ENCODE measurements around the gene DSCAML1. TPM values are rescaled to one million over a fixed set of nuclear protein-coding genes. Genes with fewer than 3 reads are reported as not detected.

The DSCAML1 gene
- total RNA-seq, 1 experiment from 2014 or later: 0.59 TPM

DNA sequence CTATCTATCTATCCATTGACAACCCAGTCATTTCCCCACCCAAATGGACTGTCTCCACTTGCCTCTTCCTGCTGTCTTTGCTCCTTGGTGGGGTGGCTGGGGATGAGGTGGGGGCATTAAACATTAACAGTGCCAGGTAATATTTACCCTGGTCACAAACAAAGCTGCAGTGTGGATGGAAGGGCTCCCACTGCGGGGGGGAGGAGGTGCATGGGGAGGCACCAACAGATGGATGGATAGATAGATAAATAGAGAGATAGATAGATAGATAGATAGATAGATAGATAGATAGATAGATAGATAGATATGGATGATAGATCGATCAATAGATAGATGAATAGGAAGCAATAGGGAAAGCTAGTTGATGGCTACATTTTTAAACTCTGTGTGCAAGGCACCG, 29.8 kb upstream of the DSCAML1 start:
- H3K36me3 ChIP-seq (replicated peaks; ENCODE audit: control insufficient read depth, insufficient read depth, low read length): no peaks in the 10 kb centered on the region
- no peak for DNase-seq
- no peaks in the 10 kb centered on the region; the same call in 1 of the 2 replicates for H3K27me3 ChIP-seq (ENCODE audit: control insufficient read depth, insufficient read depth, low read length)
- no peak overlapping the region for H3K4me3 ChIP-seq (ENCODE audit: insufficient read depth, low read depth, low read length)

- Histone ChIP-seq H3K27me3 (ENCODE audit: control insufficient read depth, insufficient read depth, low read length) (no peaks in the 10 kb centered on the region; the same call in 1 of the 2 replicates), H3K4me3 (ENCODE audit: insufficient read depth, low read depth, low read length) (no peak overlapping the region), H3K36me3 (replicated peaks; ENCODE audit: control insufficient read depth, insufficient read depth, low read length) (no peaks in the 10 kb centered on the region)
- DNase-seq: no peak
Observed at GRCh38 chr11:117826190-117826570, 29.2 kb upstream of the DSCAML1 start.

DNA sequence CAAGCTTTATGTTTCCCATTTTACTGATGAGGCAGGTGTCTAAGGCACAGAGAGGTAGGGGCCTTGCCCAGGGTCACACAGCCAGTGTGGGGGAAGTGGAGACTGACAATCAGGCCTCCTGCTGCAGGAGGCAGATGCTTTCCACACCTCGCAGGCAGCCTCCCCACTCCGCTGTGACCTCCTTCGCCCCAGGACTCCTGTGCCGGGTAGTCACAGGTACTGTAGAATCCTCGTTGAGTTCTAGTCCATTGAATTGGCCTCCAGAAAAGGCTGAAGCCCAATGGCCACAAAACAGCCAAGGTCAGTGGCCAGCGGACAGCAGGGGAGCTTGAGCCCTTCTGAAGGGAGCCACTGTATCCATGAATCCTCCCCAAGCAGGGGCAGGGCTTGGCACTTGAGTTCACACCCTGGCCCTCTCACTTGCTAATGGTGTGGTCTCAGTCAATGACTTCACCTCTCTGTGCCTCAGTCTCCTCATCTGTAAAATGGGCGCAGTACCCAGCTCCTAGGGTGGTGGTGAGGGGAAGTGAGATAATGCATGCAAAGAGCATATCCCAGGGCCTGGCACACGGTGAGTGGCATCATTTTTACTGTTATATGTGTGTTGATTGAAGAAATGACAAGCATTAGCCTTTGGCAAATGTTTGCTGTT, 28.6 kb upstream of the DSCAML1 start:
- peak; percentile 14 for DNase-seq
- H3K27me3 ChIP-seq (ENCODE audit: control insufficient read depth, insufficient read depth, low read length): no peaks in the 10 kb centered on the region; the same call in 1 of the 2 replicates
- H3K4me3 ChIP-seq (ENCODE audit: insufficient read depth, low read depth, low read length): no peak overlapping the region
- H3K36me3 ChIP-seq (replicated peaks; ENCODE audit: control insufficient read depth, insufficient read depth, low read length): no peaks in the 10 kb centered on the region

DNA sequence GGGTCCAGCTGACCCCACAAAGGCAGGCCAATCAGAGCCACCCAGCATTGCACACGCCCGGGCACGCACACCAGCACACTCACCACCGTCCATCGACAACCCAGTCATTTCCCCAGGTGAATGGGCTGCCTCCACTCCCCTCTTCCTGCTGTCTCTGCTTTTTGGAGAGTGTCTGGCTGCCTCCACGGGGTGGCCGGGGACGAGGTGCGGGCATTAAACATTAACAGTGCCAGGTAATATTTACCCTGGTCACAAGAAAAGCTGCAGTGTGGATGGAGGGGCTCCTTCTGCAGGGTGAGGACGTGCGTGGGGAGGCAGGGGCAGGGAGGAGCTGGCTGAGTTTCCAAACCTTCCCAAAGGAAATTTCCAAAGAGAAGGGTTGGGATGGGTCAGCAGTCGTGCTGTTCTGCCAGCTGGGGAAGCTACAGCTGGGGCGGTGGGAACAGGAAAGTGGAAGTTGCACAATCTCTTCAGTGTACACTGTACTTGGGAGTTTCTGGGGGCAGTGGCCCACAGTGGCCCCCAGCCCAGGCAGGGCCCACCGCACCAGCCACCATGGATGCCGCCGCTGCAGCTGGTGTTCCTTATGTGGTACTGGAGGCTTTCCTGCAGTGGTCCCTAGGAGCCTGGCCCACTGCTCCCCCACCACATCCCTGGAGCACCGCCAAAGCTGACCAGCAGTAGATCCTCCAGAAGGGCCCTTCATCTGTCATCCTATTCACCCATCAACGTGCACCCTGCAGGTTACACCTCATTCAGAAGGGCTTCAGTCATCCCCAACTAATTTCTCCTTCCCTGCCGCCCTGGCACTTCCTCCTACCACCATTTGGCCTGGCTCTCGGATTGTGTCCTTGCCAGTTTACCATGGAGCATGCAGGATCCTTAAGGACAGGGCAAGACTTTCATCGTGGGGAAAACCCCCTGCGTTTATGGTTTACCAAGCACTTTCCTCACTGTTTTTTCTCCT, 27.8 kb upstream of the DSCAML1 start, which contains the start of gene FXYD2:
FXYD2 (minus strand) TSS at position 174 of the 967 bp plus-strand sequence; CDS start at position 108, 66 bp downstream.
- DNase-seq: peak; percentile 45
- H3K4me3 ChIP-seq (ENCODE audit: insufficient read depth, low read depth, low read length): no peak within 1 kb of the TSS

GRCh38 chr11:117823946-117824420, 27.0 kb upstream of the DSCAML1 start:
- Histone ChIP-seq H3K36me3 (replicated peaks; ENCODE audit: control insufficient read depth, insufficient read depth, low read length) (no peaks in the 10 kb centered on the region), H3K27me3 (ENCODE audit: control insufficient read depth, insufficient read depth, low read length) (no peaks in the 10 kb centered on the region; the same call in 1 of the 2 replicates), H3K4me3 (ENCODE audit: insufficient read depth, low read depth, low read length) (no peak overlapping the region)
- peak; percentile 56 for DNase-seq

More for the DNA sequence above, 27.8 kb upstream of the DSCAML1 start, which contains the start of gene FXYD2:
- H3K36me3 ChIP-seq (replicated peaks; ENCODE audit: control insufficient read depth, insufficient read depth, low read length): no peaks in the 10 kb centered on the region
- no peaks in the 10 kb centered on the region; the same call in 1 of the 2 replicates for H3K27me3 ChIP-seq (ENCODE audit: control insufficient read depth, insufficient read depth, low read length)

DNA sequence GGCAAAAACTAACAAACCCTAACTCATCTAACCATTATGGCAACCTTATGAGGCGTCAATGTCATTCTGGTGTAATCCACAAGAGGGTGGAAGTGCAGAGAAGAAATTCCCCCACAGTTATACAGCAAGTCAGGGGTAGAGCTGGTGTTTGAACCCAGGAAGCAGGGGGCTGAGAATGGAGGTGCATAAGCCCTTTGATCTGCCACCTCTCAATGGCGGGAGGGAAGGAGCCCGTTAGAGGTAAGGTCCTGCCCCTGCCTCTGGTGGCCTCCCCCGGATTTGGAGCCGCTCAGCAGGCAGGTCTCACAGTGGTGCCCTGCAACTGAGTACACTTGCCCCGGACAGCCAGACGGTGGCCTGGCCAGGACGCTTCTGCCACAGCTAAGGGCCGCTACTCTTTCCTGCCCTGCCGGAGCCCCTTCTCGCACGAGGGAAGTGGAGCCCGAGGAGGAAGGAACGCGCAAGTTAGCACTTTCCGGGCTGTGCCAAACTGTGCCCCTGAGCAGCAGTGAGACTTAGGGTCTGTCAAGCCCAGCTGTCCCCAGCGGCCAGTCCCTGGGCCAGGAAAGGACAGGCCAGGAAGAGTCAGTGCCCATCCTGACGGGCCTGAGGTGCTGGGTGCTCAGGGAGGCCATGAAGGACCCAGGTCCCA, 26.4 kb upstream of the DSCAML1 start:
- peak; percentile 68 for DNase-seq
- H3K4me3 ChIP-seq (ENCODE audit: insufficient read depth, low read depth, low read length): no peak overlapping the region
- no peaks in the 10 kb centered on the region; the same call in 1 of the 2 replicates for H3K27me3 ChIP-seq (ENCODE audit: control insufficient read depth, insufficient read depth, low read length)
- H3K36me3 ChIP-seq (replicated peaks; ENCODE audit: control insufficient read depth, insufficient read depth, low read length): no peaks in the 10 kb centered on the region

GRCh38 chr11:117822074-117823033, 25.3 kb upstream of the DSCAML1 start:
- peak; percentile 88 for DNase-seq
- Histone ChIP-seq H3K36me3 (replicated peaks; ENCODE audit: control insufficient read depth, insufficient read depth, low read length) (no peaks in the 10 kb centered on the region), H3K27me3 (ENCODE audit: control insufficient read depth, insufficient read depth, low read length) (no peaks in the 10 kb centered on the region; the same call in 1 of the 2 replicates), H3K4me3 (ENCODE audit: insufficient read depth, low read depth, low read length) (no peak overlapping the region)

GRCh38 chr11:117821431-117821830, 24.4 kb upstream of the DSCAML1 start:
- no peaks in the 10 kb centered on the region; the same call in 1 of the 2 replicates for H3K27me3 ChIP-seq (ENCODE audit: control insufficient read depth, insufficient read depth, low read length)
- H3K36me3 ChIP-seq (replicated peaks; ENCODE audit: control insufficient read depth, insufficient read depth, low read length): no peaks in the 10 kb centered on the region
- H3K4me3 ChIP-seq (ENCODE audit: insufficient read depth, low read depth, low read length): no peak overlapping the region
- no peak for DNase-seq

DNA sequence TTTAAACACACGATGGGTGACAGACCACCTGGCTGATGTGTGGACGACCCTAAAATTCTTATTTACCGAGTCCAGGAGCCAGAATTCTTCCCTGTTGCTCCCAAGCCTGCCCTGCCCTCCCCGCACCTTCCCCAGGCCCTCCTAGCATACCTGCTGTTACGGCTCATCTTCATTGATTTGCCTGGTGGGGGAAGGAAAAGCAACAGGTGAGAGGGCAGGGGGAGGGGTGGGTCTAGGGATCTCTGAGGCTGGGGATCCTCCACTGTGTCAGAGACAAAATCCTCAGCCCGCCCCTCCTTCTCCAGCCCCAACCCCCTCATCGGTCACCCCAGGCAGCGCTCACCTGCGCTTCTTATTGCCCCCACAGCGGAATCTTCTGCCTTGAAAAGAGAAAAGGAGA, 23.5 kb upstream of the DSCAML1 start:
- no peak overlapping the region for H3K4me3 ChIP-seq (ENCODE audit: insufficient read depth, low read depth, low read length)
- H3K27me3 ChIP-seq (ENCODE audit: control insufficient read depth, insufficient read depth, low read length): no peaks in the 10 kb centered on the region; the same call in 1 of the 2 replicates
- H3K36me3 ChIP-seq (replicated peaks; ENCODE audit: control insufficient read depth, insufficient read depth, low read length): no peaks in the 10 kb centered on the region
- peak; percentile 77 for DNase-seq

- DNase-seq: peak; percentile 43
Observed at GRCh38 chr11:117820071-117820470, 23.1 kb upstream of the DSCAML1 start.

DNA sequence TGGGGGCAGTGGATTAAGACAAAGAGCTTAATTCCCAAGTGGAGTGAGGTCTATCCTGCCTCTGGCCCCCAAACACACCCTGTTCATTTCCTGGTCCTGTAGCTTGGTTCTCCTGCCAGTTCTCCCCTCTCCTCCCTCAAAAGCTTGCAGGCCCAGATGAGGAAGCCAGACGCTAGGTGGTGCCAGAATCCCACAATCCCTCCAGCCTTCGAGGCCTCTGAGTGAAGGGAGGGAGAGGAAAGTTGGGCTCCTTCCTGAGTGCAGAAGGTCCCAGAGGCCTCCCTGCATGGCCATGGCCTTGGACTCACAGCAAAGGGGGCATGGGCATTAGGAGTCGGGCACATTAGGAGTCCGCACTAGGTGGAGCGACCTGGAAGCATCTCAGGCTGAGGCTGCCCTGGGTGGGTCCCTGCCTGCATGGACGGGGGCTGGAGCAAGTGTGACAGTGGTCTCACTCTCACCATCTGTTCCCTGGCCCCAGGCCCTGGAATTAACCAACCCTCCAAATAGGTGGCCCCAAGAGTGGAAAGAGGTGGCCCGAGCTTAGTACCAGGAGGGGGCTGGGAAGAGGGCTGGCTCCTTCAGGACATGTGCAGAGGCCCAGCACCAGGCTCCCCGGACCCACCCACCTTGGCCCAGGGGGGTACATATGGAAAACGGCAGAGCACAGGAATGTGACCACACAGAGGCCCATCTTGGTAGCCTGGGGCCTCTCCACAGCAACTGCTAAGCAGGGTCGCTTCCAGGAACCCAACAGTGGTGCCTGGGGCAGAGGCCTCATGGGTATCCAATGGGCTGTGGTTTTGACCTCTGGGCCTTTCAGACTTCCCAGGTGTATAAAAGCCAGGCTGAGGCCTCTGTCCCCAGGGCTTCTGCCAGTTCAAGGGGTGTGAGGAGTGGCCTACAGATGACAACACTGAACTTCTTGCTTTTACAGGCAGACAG, 22.4 kb upstream of the DSCAML1 start:
- H3K27me3 ChIP-seq (ENCODE audit: control insufficient read depth, insufficient read depth, low read length): no peaks in the 10 kb centered on the region; the same call in 1 of the 2 replicates
- DNase-seq: peak; percentile 89
- H3K4me3 ChIP-seq (ENCODE audit: insufficient read depth, low read depth, low read length): no peak overlapping the region
- no peaks in the 10 kb centered on the region for H3K36me3 ChIP-seq (replicated peaks; ENCODE audit: control insufficient read depth, insufficient read depth, low read length)

More at GRCh38 chr11:117820071-117820470, 23.1 kb upstream of the DSCAML1 start:
- H3K4me3 ChIP-seq (ENCODE audit: insufficient read depth, low read depth, low read length): no peak overlapping the region
- H3K36me3 ChIP-seq (replicated peaks; ENCODE audit: control insufficient read depth, insufficient read depth, low read length): no peaks in the 10 kb centered on the region
- H3K27me3 ChIP-seq (ENCODE audit: control insufficient read depth, insufficient read depth, low read length): no peaks in the 10 kb centered on the region; the same call in 1 of the 2 replicates

DNA sequence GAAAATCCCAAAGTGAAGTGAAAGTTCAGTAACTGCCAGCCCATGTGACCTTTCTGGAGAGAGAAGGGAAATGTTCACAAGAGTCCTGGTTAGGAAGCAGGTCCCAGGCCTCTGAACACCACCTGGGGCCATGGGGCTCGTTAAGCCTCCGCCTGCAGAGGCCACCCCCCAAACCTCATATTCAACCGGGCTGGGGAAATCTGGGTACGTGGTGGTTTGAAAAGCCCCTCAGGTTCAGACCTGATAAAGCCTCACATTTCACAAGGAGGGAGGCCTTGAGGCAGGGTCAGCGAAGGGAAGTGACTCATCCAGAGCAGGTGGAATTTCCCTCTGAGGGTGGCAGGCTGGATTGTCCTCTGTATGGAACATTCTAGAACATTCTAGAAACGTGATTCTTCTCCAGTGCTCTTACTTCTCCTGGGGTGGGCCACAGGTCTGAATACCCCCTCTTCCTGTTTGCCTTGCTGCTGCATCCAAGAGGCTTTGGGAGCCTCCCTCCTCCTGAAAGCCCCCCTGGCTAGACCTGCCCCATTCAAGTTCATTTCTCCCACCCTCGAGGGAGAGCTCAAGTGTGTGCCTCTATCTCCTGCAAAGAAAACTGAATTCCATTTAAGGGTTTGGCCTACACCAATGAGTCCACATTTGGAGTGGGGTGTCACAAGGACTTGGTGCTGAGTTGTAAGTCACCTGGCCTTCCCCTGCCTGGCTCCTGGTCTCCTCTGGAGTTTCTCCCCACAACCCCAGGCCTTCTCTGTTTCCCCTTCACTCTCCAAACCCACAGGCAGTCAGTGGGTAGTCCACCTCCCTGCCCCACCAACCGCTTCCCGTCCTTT, 21.2 kb upstream of the DSCAML1 start:
- no peak overlapping the region for H3K4me3 ChIP-seq (ENCODE audit: insufficient read depth, low read depth, low read length)
- H3K36me3 ChIP-seq (replicated peaks; ENCODE audit: control insufficient read depth, insufficient read depth, low read length): no peaks in the 10 kb centered on the region
- DNase-seq: no peak
- H3K27me3 ChIP-seq (ENCODE audit: control insufficient read depth, insufficient read depth, low read length): no peaks in the 10 kb centered on the region; the same call in 1 of the 2 replicates
